ENCODE measurements around the gene PTBP3. TPM values are rescaled to one million over a fixed set of nuclear protein-coding genes. Genes with fewer than 3 reads are reported as not detected.
"Not testable (repeated sequence)": the region's sequence is repeated elsewhere in the genome, so short reads cannot be mapped to it uniquely, and the experiment has no call there.

Gene PTBP3
- polyA plus RNA-seq, 1 donor, result 40.8 TPM

DNA sequence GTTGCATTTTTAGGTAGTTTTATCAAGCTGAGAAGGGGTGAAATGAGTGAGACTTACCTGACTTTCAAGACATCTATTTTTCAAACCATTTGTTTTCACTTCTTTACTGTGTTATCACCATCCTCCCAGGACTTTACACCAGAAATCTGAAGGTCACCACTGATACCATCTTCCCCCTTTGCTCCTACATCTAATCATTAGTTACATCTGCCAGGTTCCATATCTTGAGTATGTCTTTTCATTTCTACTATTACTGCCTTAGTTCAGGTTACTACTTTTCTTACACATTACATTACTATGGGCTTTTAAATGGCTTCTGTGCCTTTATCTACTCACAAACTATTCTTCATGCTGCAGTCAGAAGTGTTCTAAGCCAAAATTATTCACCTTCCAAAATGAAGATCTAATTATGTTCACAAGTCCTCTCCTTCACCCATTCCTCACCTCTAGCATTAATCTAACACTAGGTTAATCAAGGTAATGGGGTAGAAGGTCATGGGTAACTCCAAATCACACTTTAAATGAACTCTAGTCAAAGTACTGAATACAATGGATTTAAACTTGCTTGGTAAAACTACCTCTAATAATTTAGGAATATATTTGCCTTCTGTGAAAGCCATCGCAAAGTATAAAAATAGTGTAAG is 44.4 kb upstream of the PTBP3 start:
- WGBS (ENCODE audit: insufficient coverage, low lambda C conversion rate), result no CpG with 5 or more reads among the region's 1 CpG
- DNase-seq, result peak in 1 of 2 donors; percentile 19
- Histone ChIP-seq H3K4me1 (ENCODE audit: control insufficient read depth, insufficient read depth, low read length) (peaks cover 13% of the 10 kb centered on the region), H3K9me3 (ENCODE audit: control insufficient read depth, low read depth, low read length) (no peaks in the 10 kb centered on the region), H3K27ac (ENCODE audit: low read length) (no peak overlapping the region), H3K27me3 (ENCODE audit: control insufficient read depth, insufficient read depth, low read length) (no peaks in the 10 kb centered on the region), H3K36me3 (ENCODE audit: control insufficient read depth, insufficient read depth, low read length) (no peaks in the 10 kb centered on the region), H3K4me3 (ENCODE audit: low read length) (no peak overlapping the region)

- no peaks in the 10 kb centered on the region for H3K36me3 ChIP-seq (ENCODE audit: control insufficient read depth, insufficient read depth, low read length)
- no peaks in the 10 kb centered on the region for H3K27me3 ChIP-seq (ENCODE audit: control insufficient read depth, insufficient read depth, low read length)
- no peaks in the 10 kb centered on the region for H3K9me3 ChIP-seq (ENCODE audit: control insufficient read depth, low read depth, low read length)
- no peak overlapping the region for H3K27ac ChIP-seq (ENCODE audit: low read length)
- WGBS (ENCODE audit: insufficient coverage, low lambda C conversion rate), result no CpG with 5 or more reads among the region's 2 CpGs
- no peak for DNase-seq
- no peak overlapping the region for H3K4me3 ChIP-seq (ENCODE audit: low read length)
- H3K4me1 ChIP-seq (ENCODE audit: control insufficient read depth, insufficient read depth, low read length), result peaks cover 13% of the 10 kb centered on the region
These were observed 43.7 kb upstream of the PTBP3 start for GRCh38 chr9:112377087-112377486.

DNA sequence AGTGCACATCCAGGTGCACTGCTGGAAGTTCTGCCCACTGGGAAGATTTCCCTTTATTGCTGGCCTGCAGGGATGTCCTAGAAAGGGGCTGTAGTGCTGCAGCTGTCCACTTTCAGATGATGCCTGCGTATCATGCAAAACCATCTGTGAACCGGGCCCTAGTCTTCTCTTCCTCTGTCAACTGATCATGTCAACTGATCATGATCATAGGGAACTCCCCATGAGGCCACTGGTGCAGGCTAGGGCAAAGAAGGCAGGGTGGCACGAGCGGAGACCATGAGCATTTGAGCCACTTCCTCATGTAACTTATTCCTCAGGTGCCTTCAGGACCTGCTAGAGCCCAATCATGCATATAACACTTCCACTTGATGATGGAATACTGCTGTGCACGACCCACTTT is 41.9 kb upstream of the PTBP3 start:
- peaks cover under 1% of the 10 kb centered on the region for H3K9me3 ChIP-seq (ENCODE audit: control insufficient read depth, low read depth, low read length)
- WGBS (ENCODE audit: insufficient coverage, low lambda C conversion rate), result no CpG with 5 or more reads among the region's 5 CpGs
- H3K36me3 ChIP-seq (ENCODE audit: control insufficient read depth, insufficient read depth, low read length), result no peaks in the 10 kb centered on the region
- H3K27ac ChIP-seq (ENCODE audit: low read length), result no peak overlapping the region
- peaks cover 13% of the 10 kb centered on the region for H3K4me1 ChIP-seq (ENCODE audit: control insufficient read depth, insufficient read depth, low read length)
- H3K4me3 ChIP-seq (ENCODE audit: low read length), result no peak overlapping the region
- DNase-seq, result no peak
- no peaks in the 10 kb centered on the region for H3K27me3 ChIP-seq (ENCODE audit: control insufficient read depth, insufficient read depth, low read length)

GRCh38 chr9:112374232-112374631 is 40.8 kb upstream of the PTBP3 start:
- not testable (repeated sequence) for H3K27ac ChIP-seq (ENCODE audit: low read length); H3K9me3 ChIP-seq (ENCODE audit: control insufficient read depth, low read depth, low read length); H3K27me3 ChIP-seq (ENCODE audit: control insufficient read depth, insufficient read depth, low read length); DNase-seq; H3K4me3 ChIP-seq (ENCODE audit: low read length); H3K36me3 ChIP-seq (ENCODE audit: control insufficient read depth, insufficient read depth, low read length)
- peaks cover 13% of the 10 kb centered on the region for H3K4me1 ChIP-seq (ENCODE audit: control insufficient read depth, insufficient read depth, low read length)
- no CpG with 5 or more reads among the region's 2 CpGs for WGBS (ENCODE audit: insufficient coverage, low lambda C conversion rate)

- peaks cover 13% of the 10 kb centered on the region for H3K4me1 ChIP-seq (ENCODE audit: control insufficient read depth, insufficient read depth, low read length)
- H3K9me3 ChIP-seq (ENCODE audit: control insufficient read depth, low read depth, low read length); H3K27ac ChIP-seq (ENCODE audit: low read length); H3K27me3 ChIP-seq (ENCODE audit: control insufficient read depth, insufficient read depth, low read length); DNase-seq; H3K36me3 ChIP-seq (ENCODE audit: control insufficient read depth, insufficient read depth, low read length); H3K4me3 ChIP-seq (ENCODE audit: low read length): not testable (repeated sequence)
- no CpG with 5 or more reads among the region's 2 CpGs for WGBS (ENCODE audit: insufficient coverage, low lambda C conversion rate)
These were observed 40.2 kb upstream of the PTBP3 start for GRCh38 chr9:112373666-112374065.

- H3K36me3 ChIP-seq (ENCODE audit: control insufficient read depth, insufficient read depth, low read length), result no peaks in the 10 kb centered on the region
- no peak overlapping the region for H3K4me3 ChIP-seq (ENCODE audit: low read length)
- H3K9me3 ChIP-seq (ENCODE audit: control insufficient read depth, low read depth, low read length), result peaks cover 16% of the 10 kb centered on the region
- no peaks in the 10 kb centered on the region for H3K4me1 ChIP-seq (ENCODE audit: control insufficient read depth, insufficient read depth, low read length)
- 67% methylated on average over 1 of the region's 1 CpG for WGBS (ENCODE audit: insufficient coverage, low lambda C conversion rate)
- no peak overlapping the region for H3K27ac ChIP-seq (ENCODE audit: low read length)
- DNase-seq, result no peak
- H3K27me3 ChIP-seq (ENCODE audit: control insufficient read depth, insufficient read depth, low read length), result no peaks in the 10 kb centered on the region
These were observed 37.6 kb upstream of the PTBP3 start for GRCh38 chr9:112371060-112371459.

GRCh38 chr9:112369817-112370216 is 36.4 kb upstream of the PTBP3 start:
- WGBS (ENCODE audit: insufficient coverage, low lambda C conversion rate), result no CpG with 5 or more reads among the region's 1 CpG
- no peaks in the 10 kb centered on the region for H3K36me3 ChIP-seq (ENCODE audit: control insufficient read depth, insufficient read depth, low read length)
- H3K9me3 ChIP-seq (ENCODE audit: control insufficient read depth, low read depth, low read length), result peaks cover 16% of the 10 kb centered on the region
- H3K27me3 ChIP-seq (ENCODE audit: control insufficient read depth, insufficient read depth, low read length), result no peaks in the 10 kb centered on the region
- no peak for DNase-seq
- H3K4me1 ChIP-seq (ENCODE audit: control insufficient read depth, insufficient read depth, low read length), result no peaks in the 10 kb centered on the region
- H3K4me3 ChIP-seq (ENCODE audit: low read length), result no peak overlapping the region
- H3K27ac ChIP-seq (ENCODE audit: low read length), result no peak overlapping the region

DNA sequence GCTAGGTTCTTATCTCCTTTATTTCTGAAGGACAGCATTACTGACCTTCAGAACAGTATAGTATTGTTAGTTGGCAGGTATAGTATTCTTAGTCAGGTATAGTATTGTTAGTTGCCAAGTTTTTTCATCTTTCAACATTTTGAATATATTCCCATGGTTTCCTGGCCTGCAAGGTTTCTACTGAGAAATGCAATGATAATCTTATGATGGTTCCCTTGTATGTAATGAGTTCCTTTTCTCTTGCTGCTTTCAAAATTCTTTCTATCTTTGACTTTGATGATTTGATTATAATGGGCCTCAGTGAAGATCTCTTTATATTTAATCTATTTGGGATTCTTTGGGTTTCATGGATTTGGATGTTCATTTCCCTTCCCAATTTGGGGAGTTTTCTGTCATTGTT is 34.0 kb upstream of the PTBP3 start:
- H3K27ac ChIP-seq (ENCODE audit: low read length), result no peak overlapping the region

DNA sequence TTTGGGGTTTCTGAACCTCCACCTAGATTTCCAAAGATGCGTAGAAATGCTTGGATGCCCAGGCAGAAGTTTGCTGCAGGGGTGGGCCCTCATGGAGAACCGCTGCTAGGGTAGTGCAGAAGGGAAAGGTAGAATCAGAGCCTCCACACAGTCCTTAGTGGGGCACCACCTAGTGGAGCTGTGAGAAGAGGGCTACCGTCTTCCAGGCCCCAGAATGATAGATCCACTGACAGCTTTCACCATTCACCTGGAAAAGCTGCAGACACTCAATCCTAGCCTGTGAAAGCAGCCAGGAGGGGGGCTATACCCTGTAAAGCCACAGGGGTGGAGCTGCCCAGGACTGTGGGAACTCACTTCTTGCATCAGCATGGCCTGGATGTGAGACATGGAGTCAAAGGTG is 33.2 kb upstream of the PTBP3 start:
- 100% methylated on average over 1 of the region's 3 CpGs for WGBS (ENCODE audit: insufficient coverage, low lambda C conversion rate)
- no peaks in the 10 kb centered on the region for H3K4me1 ChIP-seq (ENCODE audit: control insufficient read depth, insufficient read depth, low read length)

More for the DNA sequence above, 34.0 kb upstream of the PTBP3 start:
- H3K4me1 ChIP-seq (ENCODE audit: control insufficient read depth, insufficient read depth, low read length), result no peaks in the 10 kb centered on the region
- H3K27me3 ChIP-seq (ENCODE audit: control insufficient read depth, insufficient read depth, low read length), result no peaks in the 10 kb centered on the region
- no peaks in the 10 kb centered on the region for H3K36me3 ChIP-seq (ENCODE audit: control insufficient read depth, insufficient read depth, low read length)
- no peak for DNase-seq
- peaks cover 16% of the 10 kb centered on the region for H3K9me3 ChIP-seq (ENCODE audit: control insufficient read depth, low read depth, low read length)
- H3K4me3 ChIP-seq (ENCODE audit: low read length), result no peak overlapping the region

GRCh38 chr9:112365257-112365656 is 31.8 kb upstream of the PTBP3 start:
- H3K36me3 ChIP-seq (ENCODE audit: control insufficient read depth, insufficient read depth, low read length); DNase-seq; H3K27me3 ChIP-seq (ENCODE audit: control insufficient read depth, insufficient read depth, low read length); H3K4me3 ChIP-seq (ENCODE audit: low read length); H3K27ac ChIP-seq (ENCODE audit: low read length); H3K4me1 ChIP-seq (ENCODE audit: control insufficient read depth, insufficient read depth, low read length): not testable (repeated sequence)
- WGBS (ENCODE audit: insufficient coverage, low lambda C conversion rate), result 100% methylated on average over 1 of the region's 3 CpGs
- H3K9me3 ChIP-seq (ENCODE audit: control insufficient read depth, low read depth, low read length), result peaks cover 15% of the 10 kb centered on the region

More for the DNA sequence above, 33.2 kb upstream of the PTBP3 start:
- no peaks in the 10 kb centered on the region for H3K36me3 ChIP-seq (ENCODE audit: control insufficient read depth, insufficient read depth, low read length)
- no peak overlapping the region for H3K27ac ChIP-seq (ENCODE audit: low read length)
- peaks cover 16% of the 10 kb centered on the region for H3K9me3 ChIP-seq (ENCODE audit: control insufficient read depth, low read depth, low read length)
- DNase-seq, result no peak
- no peaks in the 10 kb centered on the region for H3K27me3 ChIP-seq (ENCODE audit: control insufficient read depth, insufficient read depth, low read length)
- H3K4me3 ChIP-seq (ENCODE audit: low read length), result no peak overlapping the region

DNA sequence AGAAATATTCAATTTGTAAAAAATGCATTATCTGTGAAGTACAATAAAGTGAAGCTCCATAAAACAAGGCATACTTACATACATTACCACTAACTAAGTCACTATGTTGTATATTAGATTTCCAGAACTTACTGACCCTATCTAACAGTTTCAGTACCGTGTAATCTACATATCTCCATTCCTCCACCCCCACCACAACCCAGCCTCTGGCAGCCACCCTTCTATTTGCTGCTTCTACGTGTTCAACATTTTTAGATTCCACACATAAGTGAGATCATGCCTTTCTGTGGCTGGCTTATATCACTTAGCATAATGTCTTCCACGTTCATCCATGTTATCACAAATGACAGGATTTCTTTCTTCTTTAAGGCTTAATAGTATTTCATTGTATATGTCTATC is 31.3 kb upstream of the PTBP3 start:
- no peaks in the 10 kb centered on the region for H3K27me3 ChIP-seq (ENCODE audit: control insufficient read depth, insufficient read depth, low read length)
- H3K4me3 ChIP-seq (ENCODE audit: low read length), result no peak overlapping the region
- no peaks in the 10 kb centered on the region for H3K4me1 ChIP-seq (ENCODE audit: control insufficient read depth, insufficient read depth, low read length)
- peaks cover 14% of the 10 kb centered on the region for H3K9me3 ChIP-seq (ENCODE audit: control insufficient read depth, low read depth, low read length)
- no peak overlapping the region for H3K27ac ChIP-seq (ENCODE audit: low read length)
- H3K36me3 ChIP-seq (ENCODE audit: control insufficient read depth, insufficient read depth, low read length), result no peaks in the 10 kb centered on the region
- WGBS (ENCODE audit: insufficient coverage, low lambda C conversion rate), result 92% methylated on average over 2 of the region's 3 CpGs
- no peak for DNase-seq
